Panc1 (cell line): ENCODE measurements around the gene OGG1. TPM values are rescaled to one million over a fixed set of nuclear protein-coding genes. Genes with fewer than 3 reads are reported as not detected.

ENCODE experiments used
- ATAC-seq: fragments of 200-7000 bp; cut with Tn5 transposase; 2 replicates; pipeline ENCODE4 v1.9.1; 2020; ENCODE audit warnings: mild to moderate bottlenecking, moderate library complexity
- BruUV-seq: library from RNA; stranded (reverse); fragments of 400-500 nt; replicated peaks from 2 replicates; lab custom pipeline; 2021; lab: Mats Ljungman, UMichigan
- CTCF ChIA-PET: fragments of 300-600 bp; sonication (Branson Sonifier 250); formaldehyde crosslinking; loops from one replicate; lab custom pipeline; 2022; ENCODE audit warnings: antibody characterized with exemption; lab: Charles Lee
- POLR2A ChIA-PET: fragments of 300-600 bp; sonication (Branson Sonifier 250); formaldehyde crosslinking; loops from one replicate; lab custom pipeline; 2022; ENCODE audit warnings: antibody characterized with exemption; lab: Charles Lee
- DNase-seq: peaks from one replicate; pipeline ENCODE4 v3.0.0-alpha.2; 2010; ENCODE audit warnings: low read depth, low spot score
- H3K27ac ChIP-seq: 2 replicates; pipeline ENCODE4 v1.5.1; 2011; ENCODE audit warnings: mild to moderate bottlenecking, low read length, inconsistent platforms
- H3K27me3 ChIP-seq: fragments of 200-500 bp; sonication (Bioruptor generic); 2 replicates; pipeline ENCODE4 v1.6.0; 2014; ENCODE audit warnings: low read length, inconsistent platforms; ENCODE audit not compliant: control insufficient read depth, insufficient read depth
- H3K36me3 ChIP-seq: fragments of 200-500 bp; sonication (Bioruptor generic); 2 replicates; pipeline ENCODE4 v1.5.1; 2014; ENCODE audit warnings: inconsistent platforms, mild to moderate bottlenecking, low read length, moderate library complexity; ENCODE audit not compliant: control insufficient read depth, insufficient read depth
- H3K4me1 ChIP-seq: 2 replicates; pipeline ENCODE4 v1.5.1; 2011; ENCODE audit warnings: inconsistent platforms, mild to moderate bottlenecking, low read length, moderate library complexity; ENCODE audit not compliant: control insufficient read depth, insufficient read depth
- H3K4me3 ChIP-seq, 2 experiments: 2 replicates each; pipeline ENCODE4 v1.5.1; 2011 to 2012; ENCODE audit warnings: low read depth in 2 of 2, low read length in 2 of 2, mild to moderate bottlenecking in 2 of 2, inconsistent platforms in 1 of 2, moderate library complexity in 1 of 2
- H3K9me3 ChIP-seq: fragments of 200-500 bp; sonication (Bioruptor generic); 2 replicates; pipeline ENCODE4 v1.5.1; 2014; ENCODE audit warnings: low read depth, mild to moderate bottlenecking, inconsistent platforms, low read length, moderate library complexity; ENCODE audit not compliant: control insufficient read depth, insufficient read depth
- CTCF ChIP-seq: fragments of 450-650 bp; IDR thresholded peaks from 2 replicates; pipeline ENCODE4 v1.5.1; 2017; ENCODE audit warnings: mild to moderate bottlenecking
- POLR2AphosphoS5 ChIP-seq: IDR thresholded peaks from 2 replicates; pipeline ENCODE4 v1.6.1; 2012; ENCODE audit warnings: mild to moderate bottlenecking, low read depth, low read length, moderate library complexity
- REST ChIP-seq, 2 experiments: IDR thresholded peaks; 2 replicates each; pipeline ENCODE4 v1.6.1; 2011 to 2012; ENCODE audit warnings: low read depth in 2 of 2, control low read depth in 1 of 2, low read length in 1 of 2, mild to moderate bottlenecking in 1 of 2, moderate library complexity in 1 of 2; ENCODE audit not compliant: insufficient read depth in 1 of 2
- SIN3A ChIP-seq: IDR thresholded peaks from 2 replicates; pipeline ENCODE4 v1.6.1; 2012; ENCODE audit warnings: low read depth, mild to moderate bottlenecking, low read length, moderate library complexity, borderline replicate concordance; ENCODE audit not compliant: insufficient read depth
- TCF7L2 ChIP-seq: IDR thresholded peaks from 2 replicates; pipeline ENCODE4 v1.6.1; 2011; ENCODE audit warnings: mild to moderate bottlenecking, low read depth, low read length, inconsistent platforms
- in situ Hi-C: cut with HindIII; loops from 2 replicates; pipeline ENCODE4 v1.10.0; 2016; ENCODE audit warnings: low sequenced_read_pairs, low pct_unique_long_range_greater_than_20kb
- intact Hi-C: fragments of 100-400 bp; cut with micrococcal nuclease; formaldehyde crosslinking; loops from one replicate; pipeline ENCODE4 v1.10.0; 2022; ENCODE audit not compliant: unreplicated experiment
- total RNA-seq: library from RNA; stranded (reverse); gene quantifications from one replicate; pipeline ENCODE4 v1.2.1, GENCODE V29; 2021; ENCODE audit not compliant: unreplicated experiment

Gene OGG1
- total RNA-seq, 1 experiment from 2014 or later, result 32.5 TPM

- POLR2A ChIA-PET, result no interaction called here
- no peak for ATAC-seq
Observed at GRCh38 chr3:9769012-9769411, 19.3 kb downstream of the OGG1 start.

More at GRCh38 chr3:9769012-9769411, 19.3 kb downstream of the OGG1 start:
- in situ Hi-C loops, result no loop called here
- no TSS peak for BruUV-seq
- intact Hi-C loops, result no loop called here
- no peak for DNase-seq
- H3K4me1 ChIP-seq, result 0 out of 2 replicates have a peak, but pooled peaks cover 3% of the 10 kb centered on the region
- no peaks in the 10 kb centered on the region for H3K27me3 ChIP-seq
- no peaks in the 10 kb centered on the region for H3K36me3 ChIP-seq
- no peaks in the 10 kb centered on the region for H3K9me3 ChIP-seq
- H3K4me3 ChIP-seq, result peak overlapping the region; percentile 50 to 54
- TF ChIP-seq TCF7L2, result no peak
- TF ChIP-seq POLR2AphosphoS5, result no peak
- no peak for TF ChIP-seq SIN3A
- TF ChIP-seq REST (IDR thresholded peaks at IDR 0.05; ENCODE audit: insufficient read depth in 1 of 2, low read depth in 2 of 2, low read length in 1 of 2), result no peak
- no peak for TF ChIP-seq CTCF
- H3K27ac ChIP-seq, result peak overlapping the region; percentile 35; the same call in 1 of the 2 replicates
- CTCF ChIA-PET, result no interaction called here
